Central memory CD8-positive, alpha-beta T cell (primary cell): ENCODE results near the gene SMG6.
A peak's percentile ranks its signal among the peaks of the same experiment; 100 is the strongest.
"Not testable (repeated sequence)": the region's sequence is repeated elsewhere in the genome, so short reads cannot be mapped to it uniquely, and the experiment has no call there.

Experiments
- ATAC-seq: fragments of 150-1000 bp; cut with Tn5 transposase; replicated peaks from 2 replicates; pipeline ENCODE4 v1.10.0; 2022; ENCODE audit warnings: mild to moderate bottlenecking, moderate FRiP score, moderate number of reproducible peaks; ENCODE audit not compliant: poor library complexity, severe bottlenecking; ENCODE audit errors: extremely low read depth
- DNase-seq, 2 donors: peaks; one replicate each; pipeline ENCODE4 v3.0.0; 2021; ENCODE audit warnings: low spot score in 2 of 2
- H3K27ac Mint-ChIP-seq: one replicate; pipeline ENCODE4 v1.8.0; 2022; ENCODE audit warnings: low read depth, mild to moderate bottlenecking, moderate library complexity, mixed read lengths
- H3K27me3 Mint-ChIP-seq: one replicate; pipeline ENCODE4 v1.8.0; 2022; ENCODE audit warnings: mixed read lengths
- H3K36me3 Mint-ChIP-seq: one replicate; pipeline ENCODE4 v1.8.0; 2022; ENCODE audit warnings: mild to moderate bottlenecking, moderate library complexity, mixed read lengths; ENCODE audit not compliant: insufficient read depth
- H3K4me1 Mint-ChIP-seq: one replicate; pipeline ENCODE4 v1.8.0; 2022; ENCODE audit warnings: mixed read lengths
- H3K4me3 Mint-ChIP-seq: one replicate; pipeline ENCODE4 v1.8.0; 2022; ENCODE audit warnings: mild to moderate bottlenecking, moderate library complexity, mixed read lengths
- H3K9me3 Mint-ChIP-seq: one replicate; pipeline ENCODE4 v1.8.0; 2022; ENCODE audit warnings: mixed read lengths

The SMG6 gene

GRCh38 chr17:2214047-2214928, 89.3 kb downstream of the SMG6 start:
- DNase-seq, result no peak
- Mint-ChIP-seq H3K4me1 (peaks cover 53% of the 10 kb centered on the region), H3K4me3 (peak overlapping the region; percentile 66), H3K27me3 (no peaks in the 10 kb centered on the region), H3K27ac (peak overlapping the region; percentile 95), H3K9me3 (no peaks in the 10 kb centered on the region), H3K36me3 (peaks cover 6% of the 10 kb centered on the region)
- no peak for ATAC-seq

- ATAC-seq, result no peak
- Mint-ChIP-seq H3K27me3 (no peaks in the 10 kb centered on the region), H3K36me3 (peaks cover 6% of the 10 kb centered on the region), H3K4me1 (peaks cover 58% of the 10 kb centered on the region), H3K27ac (peak overlapping the region; percentile 82), H3K4me3 (no peak overlapping the region), H3K9me3 (no peaks in the 10 kb centered on the region)
- DNase-seq, result no peak
These were observed 90.2 kb downstream of the SMG6 start for GRCh38 chr17:2213291-2213960.

- no peaks in the 10 kb centered on the region for H3K9me3 Mint-ChIP-seq
- H3K27ac Mint-ChIP-seq, result peak overlapping the region; percentile 78
- peaks cover 62% of the 10 kb centered on the region for H3K4me1 Mint-ChIP-seq
- H3K4me3 Mint-ChIP-seq, result peak overlapping the region; percentile 10
- ATAC-seq, result no peak
- no peak for DNase-seq
- peaks cover 6% of the 10 kb centered on the region for H3K36me3 Mint-ChIP-seq
- H3K27me3 Mint-ChIP-seq, result no peaks in the 10 kb centered on the region
These were observed 91.1 kb downstream of the SMG6 start for GRCh38 chr17:2212400-2212981.

- Mint-ChIP-seq H3K4me3 (peak overlapping the region; percentile 10), H3K4me1 (peaks cover 62% of the 10 kb centered on the region), H3K27ac (peak overlapping the region; percentile 78), H3K9me3 (no peaks in the 10 kb centered on the region), H3K36me3 (peaks cover 6% of the 10 kb centered on the region), H3K27me3 (no peaks in the 10 kb centered on the region)
- DNase-seq (no peak), ATAC-seq (no peak)
These were observed 91.8 kb downstream of the SMG6 start for GRCh38 chr17:2211661-2212399.

GRCh38 chr17:2210726-2211125, 92.9 kb downstream of the SMG6 start:
- DNase-seq, result no peak
- Mint-ChIP-seq H3K4me1 (peaks cover 56% of the 10 kb centered on the region), H3K9me3 (no peaks in the 10 kb centered on the region), H3K36me3 (peaks cover 6% of the 10 kb centered on the region), H3K27me3 (no peaks in the 10 kb centered on the region), H3K4me3 (no peak overlapping the region), H3K27ac (peak overlapping the region; percentile 7)
- no peak for ATAC-seq

- H3K27me3 Mint-ChIP-seq, result no peaks in the 10 kb centered on the region
- H3K9me3 Mint-ChIP-seq, result no peaks in the 10 kb centered on the region
- DNase-seq, result no peak
- peaks cover 37% of the 10 kb centered on the region for H3K4me1 Mint-ChIP-seq
- H3K27ac Mint-ChIP-seq, result no peak overlapping the region
- no peak for ATAC-seq
- no peak overlapping the region for H3K4me3 Mint-ChIP-seq
- peaks cover 4% of the 10 kb centered on the region for H3K36me3 Mint-ChIP-seq
These were observed 95.6 kb downstream of the SMG6 start for GRCh38 chr17:2207815-2208515.

- Mint-ChIP-seq H3K27me3 (no peaks in the 10 kb centered on the region), H3K36me3 (peaks cover 11% of the 10 kb centered on the region), H3K27ac (no peak overlapping the region), H3K4me1 (peaks cover 28% of the 10 kb centered on the region), H3K4me3 (no peak overlapping the region), H3K9me3 (no peaks in the 10 kb centered on the region)
- DNase-seq (no peak), ATAC-seq (no peak)
These were observed 99.2 kb downstream of the SMG6 start for GRCh38 chr17:2204393-2204792.

- DNase-seq (no peak), ATAC-seq (no peak)
- no peak overlapping the region for H3K27ac Mint-ChIP-seq
- no peak overlapping the region for H3K4me3 Mint-ChIP-seq
- H3K4me1 Mint-ChIP-seq, result peaks cover 28% of the 10 kb centered on the region
- H3K9me3 Mint-ChIP-seq, result no peaks in the 10 kb centered on the region
- no peaks in the 10 kb centered on the region for H3K27me3 Mint-ChIP-seq
- H3K36me3 Mint-ChIP-seq, result peaks cover 9% of the 10 kb centered on the region
These were observed 99.8 kb downstream of the SMG6 start for GRCh38 chr17:2203818-2204217.

- DNase-seq (no peak), ATAC-seq (no peak)
- H3K9me3 Mint-ChIP-seq, result no peaks in the 10 kb centered on the region
- H3K27me3 Mint-ChIP-seq, result no peaks in the 10 kb centered on the region
- no peak overlapping the region for H3K27ac Mint-ChIP-seq
- H3K4me1 Mint-ChIP-seq, result peaks cover 21% of the 10 kb centered on the region
- H3K36me3 Mint-ChIP-seq, result peaks cover 9% of the 10 kb centered on the region
- no peak overlapping the region for H3K4me3 Mint-ChIP-seq
These were observed 100.5 kb downstream of the SMG6 start for GRCh38 chr17:2202996-2203575.

- peaks cover 20% of the 10 kb centered on the region for H3K4me1 Mint-ChIP-seq
- ATAC-seq, result no peak
- H3K27ac Mint-ChIP-seq, result no peak overlapping the region
- H3K4me3 Mint-ChIP-seq, result no peak overlapping the region
- no peaks in the 10 kb centered on the region for H3K9me3 Mint-ChIP-seq
- no peak for DNase-seq
- H3K27me3 Mint-ChIP-seq, result no peaks in the 10 kb centered on the region
- H3K36me3 Mint-ChIP-seq, result peaks cover 9% of the 10 kb centered on the region
These were observed 101.1 kb downstream of the SMG6 start for GRCh38 chr17:2202302-2202995.

GRCh38 chr17:2199386-2199785, 104.2 kb downstream of the SMG6 start:
- H3K4me1 Mint-ChIP-seq, result peaks cover 29% of the 10 kb centered on the region
- H3K27ac Mint-ChIP-seq, ATAC-seq, DNase-seq, H3K36me3 Mint-ChIP-seq, H3K4me3 Mint-ChIP-seq, H3K9me3 Mint-ChIP-seq, H3K27me3 Mint-ChIP-seq: not testable (repeated sequence)
